GM19467 (cell line): ENCODE measurements around the gene ANGEL2.
"Not testable (repeated sequence)": the region's sequence is repeated elsewhere in the genome, so short reads cannot be mapped to it uniquely, and the experiment has no call there.

Experiments used
- ATAC-seq: cut with Tn5 transposase; IDR thresholded peaks from one replicate; pipeline ENCODE4 v1.9.1; 2021; ENCODE audit warnings: mild to moderate bottlenecking, moderate library complexity; ENCODE audit not compliant: unreplicated experiment

The ANGEL2 gene

GRCh38 chr1:213019450-213019849 lies 3.8 kb upstream of the ANGEL2 start:
- ATAC-seq = no peak

DNA sequence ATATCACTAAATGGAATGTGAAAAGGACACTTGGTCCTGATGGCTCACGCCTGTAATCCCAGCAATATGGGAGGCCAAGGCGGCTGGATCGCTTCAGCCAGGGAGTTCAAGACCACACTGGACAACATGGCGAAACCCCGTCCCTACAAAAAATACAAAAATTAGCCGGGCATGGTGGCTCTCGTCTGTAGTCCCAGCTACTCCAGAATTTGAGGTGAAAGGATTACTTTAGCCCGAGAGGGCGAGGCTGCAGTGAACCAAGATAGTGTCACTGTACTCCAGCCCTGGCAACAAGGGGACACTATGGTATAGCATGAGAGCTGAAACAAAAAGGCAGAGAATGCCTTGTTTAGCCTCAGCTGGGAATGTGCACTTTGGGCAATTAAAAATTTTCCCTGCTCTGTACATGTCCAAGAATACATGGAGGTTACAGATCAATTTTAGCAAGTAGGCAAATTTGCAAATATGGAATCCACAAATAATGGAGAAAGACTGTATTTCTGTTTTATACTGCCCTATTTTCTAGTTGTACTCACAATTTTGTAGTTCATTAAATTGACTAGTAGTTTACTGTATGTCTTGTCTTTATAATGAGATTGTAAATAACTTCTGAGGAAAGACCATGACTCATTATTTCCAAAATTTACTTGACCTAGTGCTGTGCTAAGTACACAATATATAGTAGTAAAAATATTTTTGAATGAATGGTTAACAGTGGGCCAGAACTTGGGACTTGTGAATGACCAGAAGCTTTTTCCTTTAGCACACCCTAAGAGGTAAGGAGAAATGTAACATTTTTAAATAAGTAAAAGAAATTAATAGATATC lies 2.0 kb upstream of the ANGEL2 start:
- no peak for ATAC-seq

GRCh38 chr1:213014642-213015041 lies 1.0 kb downstream of the ANGEL2 start:
- ATAC-seq = no peak

DNA sequence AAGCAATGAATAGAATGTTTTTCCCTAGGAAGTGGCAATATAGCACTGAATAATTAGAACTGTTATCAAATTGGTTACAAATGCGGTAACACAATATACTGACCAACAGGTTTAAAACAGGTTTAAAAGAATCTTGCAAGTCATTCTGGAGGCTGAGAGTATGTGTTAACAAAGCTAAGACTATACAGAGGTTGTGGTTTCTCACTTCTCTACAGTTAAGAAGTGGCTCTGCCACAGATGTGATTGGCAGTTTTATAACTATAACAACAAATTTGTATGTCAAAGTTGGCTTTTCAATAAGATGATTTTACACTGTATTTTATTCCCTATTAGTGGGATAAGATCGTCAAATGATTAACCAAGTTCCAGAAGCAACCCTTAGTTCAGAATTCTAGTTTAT lies 7.1 kb downstream of the ANGEL2 start:
- peak; percentile 64 for ATAC-seq

GRCh38 chr1:213003256-213003655 lies 12.4 kb downstream of the ANGEL2 start:
- no peak for ATAC-seq

- no peak for ATAC-seq
Observed at GRCh38 chr1:212994926-212995325, 20.7 kb downstream of the ANGEL2 start.

- not testable (repeated sequence) for ATAC-seq
Observed at GRCh38 chr1:212993960-212994359, 21.7 kb downstream of the ANGEL2 start.

DNA sequence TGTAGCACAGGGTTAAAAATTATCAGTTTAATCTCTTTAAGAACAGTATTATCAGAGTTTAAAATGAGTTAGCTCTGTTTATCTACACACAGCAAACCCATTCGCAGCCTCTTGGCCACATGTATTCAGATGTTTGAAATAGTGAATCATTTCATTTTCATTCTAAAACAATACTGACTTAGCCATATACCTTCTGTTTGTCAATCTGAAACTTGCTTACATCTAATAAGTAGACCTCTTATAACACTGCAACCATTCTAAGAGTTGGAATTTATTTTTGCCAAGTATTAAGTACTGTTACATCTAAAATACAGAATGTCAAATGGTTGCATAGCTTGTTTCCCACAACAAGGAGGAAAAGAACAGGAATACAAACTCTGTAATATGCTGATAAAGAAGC lies 25.4 kb downstream of the ANGEL2 start:
- no peak for ATAC-seq

DNA sequence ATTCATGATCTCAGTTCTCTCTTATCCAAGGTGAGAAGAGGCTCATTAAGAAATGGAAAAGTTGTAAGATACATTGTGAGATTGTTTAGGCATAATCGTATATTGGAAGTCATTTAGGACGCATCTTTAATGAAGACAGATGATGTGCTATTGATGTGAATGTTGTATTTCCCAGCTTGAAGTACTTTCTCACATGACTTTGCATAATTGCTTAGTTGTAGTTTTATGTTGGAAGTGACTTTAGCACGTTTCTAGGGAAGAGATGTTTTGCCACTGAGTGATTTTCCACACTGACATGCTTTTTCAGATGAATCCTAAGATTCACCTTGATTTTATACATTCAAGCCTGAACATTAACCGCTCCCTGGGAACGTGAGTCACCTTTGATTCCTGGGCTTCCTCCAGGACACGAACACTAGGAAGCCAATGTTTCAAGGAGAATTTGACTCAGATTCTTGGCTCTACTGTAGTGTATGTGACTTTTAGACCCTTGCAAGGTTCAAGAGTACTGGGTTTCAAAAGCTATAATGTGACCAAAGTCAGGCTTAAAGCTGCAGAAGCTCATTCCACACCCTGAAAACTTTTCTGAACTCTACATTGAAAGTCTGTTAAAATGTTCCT lies 27.9 kb downstream of the ANGEL2 start:
- no peak for ATAC-seq

DNA sequence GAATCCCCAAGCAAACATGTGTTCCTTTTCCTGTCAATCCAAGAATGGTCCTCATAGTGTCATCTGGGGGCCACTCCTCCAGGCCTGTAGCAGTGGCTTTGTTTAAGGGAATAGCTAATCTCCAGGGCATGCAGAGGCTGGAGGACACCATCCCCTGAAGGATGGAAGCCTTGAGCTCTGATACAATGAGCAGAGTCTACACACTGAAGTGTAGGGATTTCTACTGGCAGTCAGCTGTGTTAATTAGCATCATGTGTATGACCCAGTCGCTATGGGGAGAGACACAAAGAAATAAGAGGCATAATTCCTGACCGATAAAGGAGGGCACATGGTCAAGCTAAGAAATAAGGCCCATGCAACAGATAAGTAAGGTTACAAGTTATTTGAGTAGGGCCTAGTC lies 29.1 kb downstream of the ANGEL2 start:
- ATAC-seq = no peak

GRCh38 chr1:212984522-212985291 lies 31.0 kb downstream of the ANGEL2 start:
- ATAC-seq = no peak

DNA sequence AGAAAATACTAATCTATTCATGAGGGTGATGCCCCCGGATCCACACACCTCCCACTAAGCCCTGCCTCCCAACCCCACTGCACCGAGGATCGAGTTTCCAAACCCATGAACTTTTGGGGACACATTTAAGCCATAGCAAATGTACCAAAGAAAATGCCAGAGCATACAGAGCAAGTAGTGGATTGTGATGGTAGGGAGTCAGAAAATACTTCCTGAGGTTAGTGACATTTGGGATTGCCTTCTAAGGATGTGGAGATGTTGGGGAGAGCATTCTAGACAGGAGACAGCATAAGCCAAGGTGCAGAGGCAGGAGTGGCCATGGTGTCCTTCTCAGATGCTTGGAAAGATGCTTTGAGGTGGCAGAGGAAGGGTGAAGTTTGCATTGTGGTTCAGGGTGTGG lies 32.2 kb downstream of the ANGEL2 start:
- no peak for ATAC-seq

- ATAC-seq = no peak
Observed at GRCh38 chr1:212982430-212983152, 33.1 kb downstream of the ANGEL2 start.

DNA sequence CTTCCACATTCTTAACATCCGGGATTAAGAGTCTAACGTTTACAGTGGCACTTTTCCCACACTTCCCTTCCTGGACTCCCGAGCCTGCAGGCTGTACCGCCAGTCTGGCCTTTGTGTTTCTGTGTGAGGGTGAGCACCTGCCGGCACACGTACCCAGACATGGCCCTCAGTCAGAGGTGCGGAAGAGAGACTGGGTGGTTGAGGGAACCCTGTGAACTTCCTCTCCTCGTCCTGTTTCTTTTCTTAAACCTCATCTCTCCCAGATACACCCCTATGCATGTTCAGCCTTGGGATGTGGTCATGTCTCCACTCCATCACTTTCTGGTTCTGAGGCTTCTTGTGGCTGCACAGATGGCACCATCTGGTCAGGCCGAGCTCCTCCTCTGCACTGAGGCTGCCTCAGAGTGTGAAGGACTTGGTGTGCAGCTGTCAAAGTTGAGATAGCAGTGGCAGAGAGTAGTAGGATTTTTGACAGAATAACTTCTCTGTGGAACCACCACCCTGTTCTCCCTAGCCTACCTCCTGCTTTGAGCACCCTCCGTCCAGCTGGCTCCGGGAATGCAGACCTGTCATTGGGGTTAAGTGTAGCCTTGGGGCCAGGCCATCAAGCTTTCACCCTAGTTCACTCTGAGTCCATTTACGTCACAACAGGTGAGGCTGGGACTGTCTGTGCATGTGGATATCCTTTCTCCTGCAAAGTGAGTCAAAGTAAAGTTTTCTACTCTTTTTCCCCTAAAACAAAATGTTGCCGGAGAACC lies 33.9 kb downstream of the ANGEL2 start:
- ATAC-seq = peak; percentile 52

DNA sequence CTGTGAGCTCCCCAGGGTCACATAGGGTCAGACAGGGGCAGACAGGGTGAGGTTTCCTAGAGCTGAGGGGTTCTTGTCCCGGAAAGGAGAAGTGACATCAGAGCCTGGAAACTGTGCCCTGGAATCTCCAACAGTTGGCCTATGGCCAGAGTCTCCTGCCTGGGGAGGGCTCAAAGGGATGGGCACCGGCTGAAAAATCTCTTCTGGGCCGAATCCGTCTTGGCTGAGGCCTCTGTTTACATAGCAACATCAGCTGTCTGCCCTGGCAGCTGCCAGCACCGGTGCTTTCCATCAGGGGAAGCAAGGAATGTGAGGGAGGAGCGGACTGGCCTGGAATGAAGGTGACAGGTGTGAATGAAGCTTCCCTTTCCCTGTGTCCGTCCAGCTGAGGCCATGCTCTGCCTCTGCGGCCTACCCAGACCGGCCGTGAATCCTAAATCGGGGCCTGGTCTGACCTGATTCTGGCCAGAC lies 34.6 kb downstream of the ANGEL2 start:
- no peak for ATAC-seq

GRCh38 chr1:212980123-212980785 lies 35.4 kb downstream of the ANGEL2 start:
- no peak for ATAC-seq

DNA sequence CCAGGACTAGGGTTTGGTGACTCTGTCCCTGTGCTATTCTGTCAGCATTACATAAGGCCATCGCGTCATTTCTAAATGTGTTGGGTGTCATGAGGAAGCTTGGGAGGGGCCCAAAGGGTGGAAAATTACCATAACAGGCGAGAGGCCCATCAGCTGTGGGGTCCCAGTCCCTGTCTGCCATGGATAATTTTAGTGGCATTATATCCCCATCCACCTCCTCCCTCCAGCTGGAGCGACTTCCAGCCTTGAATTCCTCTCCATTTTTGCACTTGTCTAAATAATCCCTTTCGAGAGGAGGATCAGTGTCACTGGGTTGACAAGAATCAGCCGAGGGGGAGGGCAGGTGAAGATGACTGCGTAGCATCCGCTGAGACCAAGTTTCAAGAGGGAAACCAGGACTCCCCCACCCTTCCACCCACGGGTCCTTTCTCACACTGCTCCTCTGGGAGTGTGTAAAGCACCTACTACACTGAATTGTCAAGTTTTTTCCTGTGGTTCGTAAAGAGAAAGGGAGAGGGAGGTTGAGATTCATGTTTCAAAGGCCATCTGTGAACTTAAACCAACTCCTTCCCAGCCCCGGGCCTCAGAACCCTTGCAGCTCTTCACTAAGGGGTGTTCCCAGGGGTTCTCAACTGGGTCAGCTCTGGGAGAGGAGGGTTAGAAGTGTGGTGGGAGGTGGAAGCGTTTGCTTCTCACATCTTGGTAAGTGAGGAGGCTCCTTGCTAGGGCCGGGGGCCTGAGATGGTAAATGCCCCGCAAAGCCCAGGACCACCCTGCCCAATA lies 36.1 kb downstream of the ANGEL2 start:
- peak; percentile 55 for ATAC-seq

GRCh38 chr1:212977781-212978645 lies 37.7 kb downstream of the ANGEL2 start:
- ATAC-seq = no peak
